SU-DHL-6 (cell line): ENCODE data around the gene GABBR1.

Source experiments
- H2AFZ ChIP-seq: fragments of 200-600 bp; sonication (generic); 2 replicates; pipeline ENCODE4 v1.6.1; 2014; ENCODE audit warnings: low read depth, mild to moderate bottlenecking, moderate library complexity, mixed read lengths, antibody characterized with exemption, low read length; ENCODE audit not compliant: severe bottlenecking
- H3F3A ChIP-seq: fragments of 200-600 bp; shearing (Covaris generic); 2 replicates; pipeline ENCODE4 v1.6.0; 2016; ENCODE audit warnings: antibody characterized with exemption, mild to moderate bottlenecking; ENCODE audit not compliant: insufficient read depth
- H3K27ac ChIP-seq: fragments of 200-600 bp; sonication (generic); 2 replicates; pipeline ENCODE4 v1.5.1; 2016; ENCODE audit warnings: low read depth, mild to moderate bottlenecking, low read length, moderate library complexity, mixed read lengths
- H3K27me3 ChIP-seq: fragments of 200-600 bp; sonication (generic), shearing (Covaris generic); 2 replicates; pipeline ENCODE4 v1.6.0; 2014; ENCODE audit warnings: mild to moderate bottlenecking, low read length
- H3K36me3 ChIP-seq: fragments of 200-600 bp; sonication (generic); 2 replicates; pipeline ENCODE4 v1.6.1; 2014; ENCODE audit warnings: mild to moderate bottlenecking, low read length, mixed read lengths
- H3K4me2 ChIP-seq: fragments of 300-600, 200-600 bp; shearing (Covaris generic), sonication (generic); 2 replicates; pipeline ENCODE4 v1.6.0; 2014; ENCODE audit warnings: low read length, low read depth, mild to moderate bottlenecking; ENCODE audit not compliant: poor library complexity, severe bottlenecking
- H3K4me3 ChIP-seq: fragments of 200-600 bp; sonication (generic); 2 replicates; pipeline ENCODE4 v1.5.1; 2014; ENCODE audit warnings: antibody characterized with exemption, low read length, mild to moderate bottlenecking, mixed read lengths; ENCODE audit not compliant: insufficient read depth, poor library complexity, severe bottlenecking
- H3K79me2 ChIP-seq: fragments of 200-600 bp; sonication (generic); 2 replicates; pipeline ENCODE4 v1.6.1; 2014; ENCODE audit warnings: mild to moderate bottlenecking, low read length, moderate library complexity; ENCODE audit not compliant: insufficient read depth
- H3K9ac ChIP-seq: fragments of 200-600 bp; sonication (generic); 2 replicates; pipeline ENCODE4 v1.7.0; 2014; ENCODE audit warnings: mild to moderate bottlenecking, low read length
- H3K9me2 ChIP-seq: fragments of 200-600 bp; sonication (generic); replicated peaks from 2 replicates; pipeline ENCODE4 v1.6.1; 2014; ENCODE audit warnings: low read length; ENCODE audit not compliant: insufficient read depth
- H3K9me3 ChIP-seq: fragments of 200-600 bp; sonication (generic); 2 replicates; pipeline ENCODE4 v1.6.1; 2014; ENCODE audit warnings: low read length, mixed read lengths; ENCODE audit not compliant: insufficient read depth
- H4K20me1 ChIP-seq: fragments of 200-600 bp; sonication (generic); 2 replicates; pipeline ENCODE4 v1.6.1; 2014; ENCODE audit warnings: low read depth, mild to moderate bottlenecking, antibody characterized with exemption, low read length, moderate library complexity, mixed read lengths
- EZH2phosphoT487 ChIP-seq: fragments of 200-600 bp; sonication (generic), shearing (Covaris generic); conservative IDR thresholded peaks from 2 replicates; pipeline ENCODE4 v1.6.1; 2018; ENCODE audit warnings: mild to moderate bottlenecking, antibody characterized with exemption, low read length, moderate library complexity, mixed read lengths
- TF ChIP-seq, protein P1 (sequence below): fragments of 200-600 bp; sonication (generic); IDR thresholded peaks from one replicate; pipeline ENCODE4 v1.5.1; 2017; ENCODE audit warnings: antibody characterized with exemption, mild to moderate bottlenecking, low read length, moderate library complexity; ENCODE audit not compliant: insufficient read depth, poor library complexity, severe bottlenecking

The GABBR1 gene

DNA sequence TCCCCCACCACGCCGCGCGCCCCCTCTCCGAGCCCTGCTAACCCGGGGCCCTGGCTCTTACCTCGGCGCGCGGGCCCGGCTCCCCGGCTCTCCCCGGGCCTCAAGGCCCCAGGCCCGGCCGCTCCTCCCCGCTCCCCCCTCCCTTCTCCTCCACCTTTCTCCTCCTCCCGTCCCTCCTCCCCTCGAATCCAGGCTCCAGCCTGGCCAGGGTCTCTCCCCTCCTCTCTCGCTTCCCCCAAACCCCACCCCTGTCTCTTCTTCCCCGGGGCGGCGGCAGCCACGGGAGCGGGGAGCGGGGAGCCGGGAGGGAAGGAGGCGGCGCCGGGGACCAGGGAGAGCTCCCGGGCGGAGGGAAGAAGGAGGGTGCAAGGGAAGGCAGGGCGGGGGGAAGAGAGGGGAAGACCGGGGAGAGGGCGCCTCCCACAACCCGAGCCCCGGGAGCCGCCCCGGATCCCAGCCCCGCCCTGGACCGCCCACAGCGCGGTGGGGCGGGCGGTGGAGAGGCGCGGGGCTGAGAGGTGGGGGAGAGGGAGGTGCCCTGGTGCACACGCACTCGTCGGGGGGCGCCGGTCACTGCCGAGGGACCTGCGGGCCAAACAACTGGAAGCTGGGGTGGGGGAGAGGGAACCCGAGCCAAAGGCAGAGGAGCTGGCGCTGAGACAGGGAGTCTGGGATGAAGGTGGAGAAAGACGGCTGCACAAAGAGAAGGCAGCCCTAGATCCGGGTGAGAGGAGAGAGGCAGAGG lies at the start of gene GABBR1:
Gene GABBR1, minus strand, starts transcription at position 395 of the 745 bp plus-strand sequence. CDS start 798 bp downstream, outside the sequence.
- no peaks in the 10 kb centered on the region for H3K36me3 ChIP-seq
- no peaks in the 10 kb centered on the region for H3K27me3 ChIP-seq
- peaks cover 14% of the 10 kb centered on the region for H3F3A ChIP-seq
- H3K4me2 ChIP-seq = peak within 1 kb of the TSS; percentile 78
- H3K9ac ChIP-seq = peak within 1 kb of the TSS; percentile 54
- H3K27ac ChIP-seq = no peak within 1 kb of the TSS
- no peaks in the 10 kb centered on the region for H3K9me2 ChIP-seq
- no peaks in the 10 kb centered on the region for H4K20me1 ChIP-seq
- H3K9me3 ChIP-seq = no peaks in the 10 kb centered on the region
- peak within 1 kb of the TSS; percentile 66 for H3K4me3 ChIP-seq
- H2AFZ ChIP-seq = peak within 1 kb of the TSS; percentile 95
- no peaks in the 10 kb centered on the region for H3K79me2 ChIP-seq
- TF ChIP-seq, protein P1, sequence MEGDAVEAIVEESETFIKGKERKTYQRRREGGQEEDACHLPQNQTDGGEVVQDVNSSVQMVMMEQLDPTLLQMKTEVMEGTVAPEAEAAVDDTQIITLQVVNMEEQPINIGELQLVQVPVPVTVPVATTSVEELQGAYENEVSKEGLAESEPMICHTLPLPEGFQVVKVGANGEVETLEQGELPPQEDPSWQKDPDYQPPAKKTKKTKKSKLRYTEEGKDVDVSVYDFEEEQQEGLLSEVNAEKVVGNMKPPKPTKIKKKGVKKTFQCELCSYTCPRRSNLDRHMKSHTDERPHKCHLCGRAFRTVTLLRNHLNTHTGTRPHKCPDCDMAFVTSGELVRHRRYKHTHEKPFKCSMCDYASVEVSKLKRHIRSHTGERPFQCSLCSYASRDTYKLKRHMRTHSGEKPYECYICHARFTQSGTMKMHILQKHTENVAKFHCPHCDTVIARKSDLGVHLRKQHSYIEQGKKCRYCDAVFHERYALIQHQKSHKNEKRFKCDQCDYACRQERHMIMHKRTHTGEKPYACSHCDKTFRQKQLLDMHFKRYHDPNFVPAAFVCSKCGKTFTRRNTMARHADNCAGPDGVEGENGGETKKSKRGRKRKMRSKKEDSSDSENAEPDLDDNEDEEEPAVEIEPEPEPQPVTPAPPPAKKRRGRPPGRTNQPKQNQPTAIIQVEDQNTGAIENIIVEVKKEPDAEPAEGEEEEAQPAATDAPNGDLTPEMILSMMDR = no peak
- TF ChIP-seq EZH2phosphoT487 = no peak

DNA sequence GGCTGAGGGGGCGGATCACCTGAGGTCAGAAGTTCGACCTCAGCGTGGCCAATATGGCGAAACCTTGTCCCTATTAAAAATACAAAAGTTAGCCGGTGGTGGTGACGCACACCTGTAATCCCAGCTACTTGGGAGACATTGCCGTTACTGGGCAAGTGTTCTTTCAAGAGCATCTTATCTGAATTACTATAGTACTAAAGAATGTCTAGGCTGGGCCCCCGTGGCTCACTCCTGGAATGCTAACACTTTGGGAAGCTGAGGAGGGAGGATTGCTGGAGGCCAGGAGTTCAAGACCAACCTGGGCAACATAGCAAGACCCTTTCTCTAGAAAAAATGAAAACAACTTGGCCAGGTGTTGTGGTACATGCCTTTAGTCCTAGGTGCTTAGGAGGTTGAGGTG lies 48.8 kb upstream of the GABBR1 start:
- H3K4me3 ChIP-seq = no peak overlapping the region
- no peaks in the 10 kb centered on the region for H3K79me2 ChIP-seq
- no peaks in the 10 kb centered on the region for H3K36me3 ChIP-seq
- no peak overlapping the region for H3K27ac ChIP-seq
- no peaks in the 10 kb centered on the region for H3K9me3 ChIP-seq
- no peak for TF ChIP-seq EZH2phosphoT487
- TF ChIP-seq, protein P1 = no peak
- H3K27me3 ChIP-seq = no peaks in the 10 kb centered on the region
- H2AFZ ChIP-seq = no peak overlapping the region
- no peaks in the 10 kb centered on the region for H3K9me2 ChIP-seq
- no peak overlapping the region for H3K4me2 ChIP-seq
- H3F3A ChIP-seq = no peaks in the 10 kb centered on the region
- H3K9ac ChIP-seq = no peak overlapping the region
- no peaks in the 10 kb centered on the region for H4K20me1 ChIP-seq

DNA sequence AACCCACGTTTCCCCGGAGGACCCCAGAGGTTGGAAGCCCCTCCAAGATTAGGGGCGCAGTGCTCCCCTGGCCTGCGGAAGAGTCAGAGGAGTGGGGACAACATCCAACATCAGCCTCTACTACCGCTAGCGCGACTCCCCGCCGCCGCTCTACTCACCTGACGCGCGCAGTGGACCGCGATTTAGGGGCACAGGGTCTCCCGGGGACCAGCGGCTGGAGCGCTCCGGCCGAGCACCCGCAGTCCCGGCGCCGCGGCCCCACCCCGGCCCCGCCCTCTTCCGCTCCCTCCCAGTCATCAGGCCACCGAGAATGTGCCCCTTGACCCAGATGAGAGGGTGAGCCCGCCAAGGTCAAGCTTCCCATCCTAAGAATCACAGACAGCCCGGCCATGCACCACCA lies 47.9 kb upstream of the GABBR1 start, which contains the start of gene ZFP57:
Gene ZFP57, minus strand, starts transcription at position 249 of the 400 bp plus-strand sequence. CDS start 4,149 bp downstream, outside the sequence.
- Histone ChIP-seq H3F3A (no peaks in the 10 kb centered on the region), H3K4me3 (no peak within 1 kb of the TSS), H2AFZ (no peak within 1 kb of the TSS), H3K4me2 (no peak within 1 kb of the TSS), H3K9me3 (no peaks in the 10 kb centered on the region), H3K27ac (no peak within 1 kb of the TSS), H3K9ac (no peak within 1 kb of the TSS), H3K79me2 (no peaks in the 10 kb centered on the region), H3K27me3 (no peaks in the 10 kb centered on the region), H4K20me1 (no peaks in the 10 kb centered on the region), H3K9me2 (no peaks in the 10 kb centered on the region), H3K36me3 (no peaks in the 10 kb centered on the region)
- TF ChIP-seq EZH2phosphoT487 = no peak
- TF ChIP-seq, protein P1 = no peak
